SJSA1 (cell line): ENCODE data around the gene SPECC1. TPM values are rescaled to one million over a fixed set of nuclear protein-coding genes. Genes with fewer than 3 reads are reported as not detected.

Experiments
- DNase-seq, 2 experiments: peaks; one replicate each; pipeline ENCODE4 v3.0.0-alpha.2; 2015 to 2020; ENCODE audit warnings: low spot score in 2 of 2, low read depth in 1 of 2
- H3K27ac ChIP-seq: fragments of 250-450 bp; sonication (Bioruptor Pico); 2 replicates; pipeline ENCODE4 v1.5.1; 2020; ENCODE audit warnings: mild to moderate bottlenecking, moderate library complexity
- H3K27me3 ChIP-seq: fragments of 250-450 bp; sonication (Bioruptor Pico); replicated peaks from 2 replicates; pipeline ENCODE4 v1.5.1; 2020; ENCODE audit warnings: mild to moderate bottlenecking, moderate library complexity
- H3K36me3 ChIP-seq: fragments of 250-450 bp; sonication (Bioruptor Pico); 2 replicates; pipeline ENCODE4 v1.5.1; 2020; ENCODE audit warnings: mild to moderate bottlenecking
- H3K4me1 ChIP-seq: fragments of 250-450 bp; sonication (Bioruptor Pico); replicated peaks from 2 replicates; pipeline ENCODE4 v1.6.1; 2021; ENCODE audit warnings: mild to moderate bottlenecking
- H3K4me3 ChIP-seq: fragments of 250-450 bp; sonication (Bioruptor Pico); 2 replicates; pipeline ENCODE4 v1.5.1; 2020; ENCODE audit warnings: mild to moderate bottlenecking
- H3K9me3 ChIP-seq: fragments of 250-450 bp; sonication (Bioruptor Pico); replicated peaks from 2 replicates; pipeline ENCODE4 v1.5.1; 2020; ENCODE audit warnings: mild to moderate bottlenecking
- total RNA-seq: library from RNA; depleted of rRNA; stranded (reverse); fragments of >200 nt; shearing (Covaris generic); gene quantifications from 2 replicates; pipeline ENCODE4 v1.2.3, GENCODE V29; 2014

Gene SPECC1
- total RNA-seq, 1 experiment from 2014 or later: 81.0 TPM

DNA sequence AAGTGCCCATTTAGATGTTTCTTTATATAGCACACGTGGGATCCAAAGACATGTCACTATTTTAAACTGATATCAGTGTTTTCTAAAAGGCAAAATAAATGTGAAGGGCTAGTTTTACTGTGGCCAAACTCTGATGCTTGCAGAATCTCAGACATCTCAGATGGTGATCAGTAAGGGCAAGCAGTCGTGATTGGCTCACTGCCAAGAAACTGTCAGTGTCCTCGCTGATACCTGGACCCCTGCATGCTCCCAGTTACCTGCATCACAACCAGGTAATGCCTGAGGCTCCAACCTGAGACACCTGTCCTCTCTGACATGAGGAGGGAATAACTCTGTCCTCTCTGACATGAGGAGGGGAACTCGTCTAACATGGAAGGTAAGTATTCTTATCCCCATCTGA lies 114.0 kb downstream of the SPECC1 start:
- H3K27me3 ChIP-seq: no peaks in the 10 kb centered on the region
- no peak for DNase-seq
- no peak overlapping the region for H3K27ac ChIP-seq
- no peaks in the 10 kb centered on the region for H3K36me3 ChIP-seq
- no peak overlapping the region for H3K4me3 ChIP-seq
- no peaks in the 10 kb centered on the region for H3K9me3 ChIP-seq
- H3K4me1 ChIP-seq: peaks cover 8% of the 10 kb centered on the region

DNA sequence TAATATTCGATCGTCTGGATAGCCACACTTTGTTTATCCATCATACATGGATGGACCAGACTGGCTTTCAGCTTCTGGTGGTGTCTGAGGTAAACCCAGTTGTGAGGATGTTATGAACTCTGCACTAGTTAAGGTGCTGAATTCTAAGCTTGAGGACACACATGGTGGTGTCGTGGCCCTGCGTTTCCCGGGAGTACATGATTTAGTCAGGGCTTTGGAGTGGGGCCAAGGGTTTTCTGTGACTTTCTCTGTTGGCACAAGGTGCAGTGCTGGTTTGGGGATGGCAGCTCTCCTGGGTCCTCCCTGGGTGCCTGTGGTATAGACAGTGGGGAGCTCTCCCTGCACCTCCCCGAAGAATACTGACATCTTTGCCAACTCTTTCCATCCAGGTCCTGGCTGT lies 116.6 kb downstream of the SPECC1 start:
- Histone ChIP-seq H3K27ac (no peak overlapping the region), H3K27me3 (no peaks in the 10 kb centered on the region), H3K4me3 (no peak overlapping the region), H3K9me3 (no peaks in the 10 kb centered on the region), H3K36me3 (no peaks in the 10 kb centered on the region), H3K4me1 (peaks cover 11% of the 10 kb centered on the region)
- no peak for DNase-seq

DNA sequence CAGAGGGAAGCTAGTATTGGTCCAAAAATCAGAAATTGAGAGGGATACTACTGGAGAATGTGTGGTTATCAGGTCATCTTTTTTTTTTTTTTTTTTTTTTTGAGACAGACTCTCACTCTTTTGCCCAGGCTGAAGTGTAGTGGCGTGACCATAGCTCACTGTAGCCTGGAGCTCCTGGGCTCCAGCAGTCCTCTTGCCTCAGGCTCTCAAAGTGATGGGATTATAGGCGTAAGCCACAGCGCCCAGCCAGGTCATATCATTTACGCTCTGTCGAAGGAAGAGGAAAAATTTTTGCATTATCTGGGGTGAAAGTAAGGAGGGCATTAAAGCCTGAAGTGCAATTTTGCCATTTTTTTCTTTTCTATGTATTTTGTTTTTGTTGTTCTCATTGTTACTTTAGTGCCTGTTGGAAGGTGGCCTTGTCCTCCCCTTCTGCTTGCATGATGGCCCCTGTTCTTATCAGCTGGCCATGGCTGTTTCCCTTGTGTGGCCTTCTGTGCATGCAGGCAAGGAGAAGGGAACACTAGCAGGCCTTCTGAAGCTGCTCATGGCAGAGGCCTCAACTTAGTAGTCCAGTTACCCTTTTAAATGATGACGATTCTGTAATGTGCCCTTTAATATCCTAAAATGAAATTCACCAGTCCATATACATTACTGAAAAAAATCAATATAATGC lies 118.3 kb downstream of the SPECC1 start:
- DNase-seq: no peak
- no peaks in the 10 kb centered on the region for H3K27me3 ChIP-seq
- H3K4me1 ChIP-seq: 0 out of 2 replicates have a peak, but pooled peaks cover 7% of the 10 kb centered on the region
- H3K9me3 ChIP-seq: no peaks in the 10 kb centered on the region
- H3K36me3 ChIP-seq: no peaks in the 10 kb centered on the region
- H3K4me3 ChIP-seq: no peak overlapping the region
- H3K27ac ChIP-seq: no peak overlapping the region

DNA sequence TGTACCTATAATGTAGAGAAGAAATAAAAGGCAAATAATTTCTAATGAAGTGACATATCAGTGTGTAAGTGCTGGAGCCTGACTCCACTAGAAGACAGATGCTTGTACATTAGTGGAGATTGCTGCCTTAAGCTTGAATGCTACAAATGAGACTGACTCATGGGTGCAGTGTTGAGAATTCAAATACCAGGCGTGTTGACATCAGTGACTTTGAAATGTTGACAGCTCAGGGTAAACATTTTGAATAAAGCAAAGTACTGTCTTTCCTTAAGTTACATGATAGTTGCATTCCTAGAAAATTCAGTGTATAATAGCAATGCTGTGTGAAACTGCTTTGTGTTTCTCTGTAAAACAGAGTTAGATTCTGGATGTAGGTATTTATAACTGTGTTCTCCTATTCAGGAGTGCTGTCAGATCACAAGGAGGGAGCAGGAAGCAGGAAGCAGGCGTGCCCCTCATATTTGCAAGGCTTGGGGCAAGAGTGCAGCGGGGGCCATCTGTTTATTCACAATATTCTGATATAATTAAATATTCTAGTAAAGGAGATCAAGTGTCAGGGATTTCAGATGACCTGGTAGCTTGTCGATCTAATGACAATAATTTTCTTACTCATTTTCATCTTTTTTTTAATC lies 119.0 kb downstream of the SPECC1 start:
- H3K4me3 ChIP-seq: no peak overlapping the region
- DNase-seq: peak in 1 of 2 experiments; percentile 43
- H3K27ac ChIP-seq: peak overlapping the region; percentile 31; the same call in 1 of the 2 replicates

DNA sequence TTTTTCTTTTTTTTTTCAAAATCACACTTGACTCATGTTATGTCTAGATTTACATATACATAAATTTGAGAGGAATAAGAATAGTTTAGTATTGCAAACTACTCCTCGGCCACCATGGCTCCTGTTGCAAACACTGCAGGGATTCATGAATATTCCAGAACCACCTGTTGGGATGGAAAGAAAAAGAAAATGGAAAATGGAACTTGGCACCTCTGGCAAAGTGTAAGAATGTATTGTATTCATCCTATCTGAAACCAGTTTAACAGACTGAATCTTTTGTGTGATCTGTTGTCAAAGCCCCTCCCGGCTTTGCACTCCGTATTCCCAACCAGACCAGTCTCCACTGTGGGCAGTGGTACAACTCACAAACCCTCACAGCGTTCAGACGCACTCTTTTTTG lies 124.4 kb downstream of the SPECC1 start:
- 0 out of 2 replicates have a peak, but pooled peaks cover under 1% of the 10 kb centered on the region for H3K4me1 ChIP-seq
- no peaks in the 10 kb centered on the region for H3K9me3 ChIP-seq
- H3K36me3 ChIP-seq: no peaks in the 10 kb centered on the region
- no peak overlapping the region for H3K4me3 ChIP-seq
- DNase-seq: no peak
- H3K27ac ChIP-seq: no peak overlapping the region
- no peaks in the 10 kb centered on the region for H3K27me3 ChIP-seq

More for the DNA sequence above, 119.0 kb downstream of the SPECC1 start:
- Histone ChIP-seq H3K27me3 (no peaks in the 10 kb centered on the region), H3K4me1 (0 out of 2 replicates have a peak, but pooled peaks cover 7% of the 10 kb centered on the region), H3K9me3 (no peaks in the 10 kb centered on the region), H3K36me3 (no peaks in the 10 kb centered on the region)

DNA sequence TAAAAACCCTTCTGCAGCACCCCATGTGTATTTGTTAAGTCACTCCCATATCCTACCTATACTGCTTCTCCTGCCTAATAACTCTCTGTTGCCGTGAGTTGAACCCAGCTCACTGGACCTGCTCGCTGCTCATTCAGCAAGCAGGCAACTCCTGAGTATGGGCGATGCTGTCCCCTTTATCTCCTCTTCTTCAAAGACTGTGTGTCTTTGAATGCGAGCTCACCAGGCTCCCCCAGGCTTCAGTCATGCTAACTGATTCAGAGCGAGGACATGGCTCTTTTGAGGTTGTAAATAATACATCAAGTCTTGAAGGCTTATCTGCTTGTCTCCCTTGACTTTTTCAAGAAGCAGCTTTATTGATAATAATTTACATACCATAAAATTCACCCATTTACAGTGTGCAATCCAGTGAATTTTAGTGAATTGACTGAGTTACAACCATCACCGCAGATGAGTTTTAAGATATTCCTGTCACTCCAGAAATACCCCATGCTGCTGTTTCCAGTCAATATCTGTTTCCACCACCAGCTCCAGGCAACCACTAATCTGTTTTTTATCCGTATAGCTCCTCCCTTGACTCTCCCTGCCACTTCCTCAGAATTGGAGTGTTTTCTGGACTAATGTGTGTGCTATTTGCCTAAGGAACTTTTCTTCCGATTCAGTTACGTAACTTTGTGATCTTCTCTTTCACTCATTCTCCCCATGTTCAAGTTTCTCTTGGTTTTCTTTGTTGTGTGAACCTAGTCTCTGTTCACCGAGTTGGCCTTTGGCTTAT lies 132.2 kb downstream of the SPECC1 start:
- H3K4me1 ChIP-seq: no peaks in the 10 kb centered on the region
- H3K9me3 ChIP-seq: 0 out of 2 replicates have a peak, but pooled peaks cover 2% of the 10 kb centered on the region
- H3K27me3 ChIP-seq: no peaks in the 10 kb centered on the region
- no peak overlapping the region for H3K27ac ChIP-seq
- H3K36me3 ChIP-seq: no peaks in the 10 kb centered on the region
- no peak for DNase-seq
- H3K4me3 ChIP-seq: no peak overlapping the region

DNA sequence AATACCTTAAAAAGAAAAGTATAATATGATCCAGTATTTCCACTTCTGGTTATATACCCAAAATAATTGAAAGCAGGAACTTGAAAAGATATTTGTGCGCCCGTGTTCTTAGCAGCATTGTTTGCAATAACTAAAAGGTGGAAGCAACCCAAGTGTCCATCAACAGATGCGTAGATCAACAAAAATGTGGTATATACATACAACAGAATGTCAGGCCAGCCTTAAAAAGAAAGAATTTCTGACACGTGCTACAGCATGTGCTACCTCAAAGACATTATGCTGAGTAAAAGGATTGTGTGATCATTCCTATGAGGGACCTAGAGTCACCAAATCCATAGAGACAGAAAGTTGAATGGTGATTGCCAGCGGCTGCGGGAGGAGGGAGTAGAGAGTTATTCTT lies 133.1 kb downstream of the SPECC1 start:
- Histone ChIP-seq H3K9me3 (0 out of 2 replicates have a peak, but pooled peaks cover 2% of the 10 kb centered on the region), H3K4me1 (no peaks in the 10 kb centered on the region), H3K27ac (no peak overlapping the region), H3K27me3 (no peaks in the 10 kb centered on the region), H3K36me3 (no peaks in the 10 kb centered on the region), H3K4me3 (no peak overlapping the region)
- DNase-seq: no peak

DNA sequence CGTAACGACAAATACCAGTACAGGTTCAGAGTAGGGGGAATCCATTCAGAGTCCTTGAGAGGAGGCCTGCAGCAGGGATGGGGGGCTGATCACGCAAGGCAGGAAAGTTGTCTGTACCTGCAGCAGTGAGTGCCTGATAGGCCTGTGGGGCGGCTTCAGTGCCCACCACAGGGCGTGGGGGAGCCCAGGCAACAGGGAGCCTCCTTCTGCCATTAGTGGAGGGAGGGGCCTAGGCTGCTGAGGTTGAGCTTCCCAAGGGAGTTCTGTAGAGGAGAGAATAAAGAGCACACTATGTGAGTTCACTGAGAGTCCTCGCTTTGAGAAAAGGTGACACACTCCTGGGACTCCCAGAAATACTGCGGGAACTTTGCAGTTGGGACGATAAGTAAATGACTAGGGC lies 134.6 kb downstream of the SPECC1 start:
- Histone ChIP-seq H3K36me3 (no peaks in the 10 kb centered on the region), H3K27me3 (no peaks in the 10 kb centered on the region), H3K4me1 (no peaks in the 10 kb centered on the region), H3K9me3 (0 out of 2 replicates have a peak, but pooled peaks cover 2% of the 10 kb centered on the region), H3K4me3 (no peak overlapping the region), H3K27ac (no peak overlapping the region)
- no peak for DNase-seq

DNA sequence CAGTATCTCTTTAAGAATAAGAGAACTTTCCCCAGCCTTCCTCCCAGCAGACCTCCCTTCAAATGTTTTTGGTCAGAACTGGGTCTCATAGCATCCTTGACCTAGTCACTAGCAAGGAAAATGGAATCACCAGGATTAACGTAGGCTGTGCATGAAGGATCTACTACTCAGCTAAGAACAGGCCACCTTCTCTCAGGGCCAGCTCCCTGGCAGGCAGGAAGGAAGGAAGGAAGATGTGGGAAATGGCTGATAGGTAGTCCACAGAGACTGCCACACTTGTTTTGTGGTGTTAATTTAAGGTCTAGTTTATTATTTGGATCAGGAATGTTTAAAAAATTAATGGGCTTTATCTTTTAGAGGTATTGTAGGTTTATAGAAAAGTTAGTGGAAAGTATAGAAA lies 136.4 kb downstream of the SPECC1 start:
- Histone ChIP-seq H3K4me1 (no peaks in the 10 kb centered on the region), H3K9me3 (0 out of 2 replicates have a peak, but pooled peaks cover 2% of the 10 kb centered on the region), H3K4me3 (no peak overlapping the region), H3K27ac (no peak overlapping the region), H3K27me3 (no peaks in the 10 kb centered on the region), H3K36me3 (no peaks in the 10 kb centered on the region)
- no peak for DNase-seq

DNA sequence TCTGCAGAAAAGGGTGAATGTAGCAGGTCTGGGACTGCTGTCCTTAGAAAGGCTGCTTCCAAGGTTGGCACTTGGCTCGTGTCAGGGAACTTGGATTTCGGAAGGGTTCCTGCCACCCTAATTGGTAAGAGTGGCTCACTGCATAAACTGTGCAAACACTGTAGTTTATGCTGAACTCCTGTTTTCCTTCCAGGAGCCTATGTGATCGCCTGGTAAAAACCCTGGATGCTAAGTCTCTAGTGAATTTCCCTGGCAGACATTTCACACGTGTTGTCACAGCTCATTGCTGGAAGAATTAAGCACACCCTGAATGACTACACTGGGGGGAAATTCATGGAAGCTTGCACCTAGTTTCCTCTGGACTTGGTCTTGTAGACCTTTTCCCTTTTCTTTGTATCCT lies 140.1 kb downstream of the SPECC1 start:
- Histone ChIP-seq H3K4me3 (no peak overlapping the region), H3K27ac (no peak overlapping the region), H3K4me1 (no peaks in the 10 kb centered on the region), H3K27me3 (no peaks in the 10 kb centered on the region), H3K36me3 (no peaks in the 10 kb centered on the region), H3K9me3 (0 out of 2 replicates have a peak, but pooled peaks cover 2% of the 10 kb centered on the region)
- no peak for DNase-seq

DNA sequence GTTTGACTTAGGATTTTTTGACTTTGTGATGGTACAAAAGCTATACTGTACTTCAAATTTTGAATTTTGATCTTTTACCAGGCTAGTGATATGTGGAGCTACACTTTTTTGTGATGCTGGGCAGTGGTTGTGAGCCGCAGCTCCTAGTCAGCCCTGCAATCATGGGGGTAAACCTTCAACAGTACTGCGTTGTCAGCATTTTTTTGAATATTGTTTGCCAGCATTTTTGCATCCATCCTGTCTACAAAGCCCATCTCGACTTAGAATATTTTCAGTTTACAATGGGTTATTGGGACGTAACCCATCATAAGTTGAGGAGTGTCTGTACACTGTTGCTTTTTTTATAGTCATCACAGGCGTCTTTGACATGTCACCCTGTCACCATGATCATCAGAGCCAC lies 142.0 kb downstream of the SPECC1 start:
- no peak for DNase-seq
- H3K4me1 ChIP-seq: 0 out of 2 replicates have a peak, but pooled peaks cover 3% of the 10 kb centered on the region
- 0 out of 2 replicates have a peak, but pooled peaks cover under 1% of the 10 kb centered on the region for H3K9me3 ChIP-seq
- no peak overlapping the region for H3K27ac ChIP-seq
- no peaks in the 10 kb centered on the region for H3K27me3 ChIP-seq
- H3K36me3 ChIP-seq: no peaks in the 10 kb centered on the region
- no peak overlapping the region for H3K4me3 ChIP-seq

DNA sequence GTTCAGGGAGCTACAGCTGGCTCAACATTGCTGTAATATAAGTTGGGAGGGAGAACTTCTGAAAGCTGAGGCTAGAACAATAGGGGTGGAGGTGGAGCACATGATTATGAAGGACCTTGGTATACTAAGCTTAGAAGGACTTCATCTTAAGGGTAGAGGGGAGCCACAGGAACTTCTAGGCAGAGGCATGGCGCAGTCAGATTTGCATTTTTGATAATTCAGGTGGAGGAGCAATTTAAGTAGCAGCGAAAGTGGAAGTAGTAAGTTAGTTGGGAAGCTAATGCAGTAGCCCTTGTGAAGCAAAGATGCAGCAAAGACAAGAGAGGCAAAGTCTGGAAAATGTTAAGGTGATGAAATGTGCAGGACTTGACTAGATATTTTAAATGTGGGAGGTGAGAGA lies 144.1 kb downstream of the SPECC1 start:
- H3K4me3 ChIP-seq: no peak overlapping the region
- H3K27ac ChIP-seq: no peak overlapping the region
- H3K9me3 ChIP-seq: no peaks in the 10 kb centered on the region
- no peaks in the 10 kb centered on the region for H3K27me3 ChIP-seq
- peaks cover 8% of the 10 kb centered on the region for H3K4me1 ChIP-seq
- DNase-seq: no peak
- peaks cover 2% of the 10 kb centered on the region; the same call in 1 of the 2 replicates for H3K36me3 ChIP-seq

DNA sequence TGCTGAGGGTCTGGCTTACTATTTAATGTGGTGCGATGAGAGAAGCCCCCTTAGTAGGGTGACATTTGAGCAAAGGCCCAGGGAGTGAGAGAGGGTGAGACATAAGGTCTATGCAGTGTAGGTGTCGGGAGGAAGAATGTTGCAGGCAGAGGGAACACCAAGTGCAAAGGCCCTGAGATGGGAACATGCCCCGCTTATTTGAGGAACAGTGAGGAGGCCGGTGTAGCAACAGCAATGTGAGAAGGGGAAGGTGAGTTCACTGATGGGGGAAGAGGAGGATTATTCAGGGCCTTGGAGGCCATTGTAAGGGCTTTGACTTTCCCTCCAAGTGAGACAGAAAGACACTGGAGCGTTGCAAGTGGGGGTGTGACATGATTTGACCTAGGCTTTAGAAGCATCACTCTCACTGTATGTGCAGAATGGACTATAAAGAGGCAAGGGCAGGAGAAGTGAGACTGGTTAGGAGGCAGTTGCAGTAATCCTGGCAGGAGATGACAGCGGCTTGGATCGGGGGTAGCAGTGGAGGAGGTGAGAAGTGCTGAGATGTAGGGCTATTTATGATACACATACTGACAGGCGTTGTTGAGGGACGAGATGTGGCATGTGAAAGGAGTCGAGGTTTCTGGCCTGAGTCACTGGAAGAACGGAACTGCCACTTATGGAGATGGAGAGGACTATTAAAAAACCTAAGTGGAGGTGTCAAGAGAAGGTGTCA lies 145.3 kb downstream of the SPECC1 start:
- Histone ChIP-seq H3K27ac (no peak overlapping the region), H3K9me3 (no peaks in the 10 kb centered on the region), H3K36me3 (peaks cover 3% of the 10 kb centered on the region; the same call in 1 of the 2 replicates), H3K27me3 (no peaks in the 10 kb centered on the region), H3K4me3 (no peak overlapping the region), H3K4me1 (peaks cover 8% of the 10 kb centered on the region)
- no peak for DNase-seq
